OCI-LY3 (cell line): ENCODE measurements around the gene IL1R1.

ENCODE experiments used
- H2AFZ ChIP-seq: fragments of 200-600, 300-600 bp; shearing (Covaris generic); 2 replicates; pipeline ENCODE4 v1.6.0; 2014; ENCODE audit warnings: antibody characterized with exemption, low read depth, low read length
- H3K27ac ChIP-seq: fragments of 200-600, 300-600 bp; sonication (generic); 2 replicates; pipeline ENCODE4 v1.5.1; 2014; ENCODE audit warnings: mild to moderate bottlenecking, low read length, moderate library complexity, mixed read lengths
- H3K27me3 ChIP-seq: fragments of 200-600, 300-600 bp; sonication (generic); 2 replicates; pipeline ENCODE4 v1.6.1; 2014; ENCODE audit warnings: low read depth, low read length, mixed read lengths
- H3K36me3 ChIP-seq: fragments of 200-600, 300-600 bp; sonication (generic); replicated peaks from 2 replicates; pipeline ENCODE3; 2014; ENCODE audit warnings: low read depth, low read length, mixed read lengths
- H3K4me1 ChIP-seq: fragments of 300-600, 200-600 bp; sonication (generic); 2 replicates; pipeline ENCODE4 v1.6.1; 2014; ENCODE audit warnings: low read length, mixed read lengths
- H3K4me2 ChIP-seq: fragments of 200-600, 300-600 bp; sonication (generic); 2 replicates; pipeline ENCODE4 v1.6.1; 2014; ENCODE audit warnings: low read length, mixed read lengths
- H3K4me3 ChIP-seq: fragments of 300-600, 200-600 bp; sonication (generic); 2 replicates; pipeline ENCODE4 v1.5.1; 2014; ENCODE audit warnings: antibody characterized with exemption, mild to moderate bottlenecking, low read length, moderate library complexity
- H3K79me2 ChIP-seq: fragments of 300-600, 200-600 bp; shearing (Covaris generic); 2 replicates; pipeline ENCODE4 v1.6.1; 2014; ENCODE audit warnings: mild to moderate bottlenecking, low read length, mixed read lengths
- H3K9ac ChIP-seq: fragments of 300-600, 200-600 bp; shearing (Covaris generic); 2 replicates; pipeline ENCODE4 v1.6.0; 2014; ENCODE audit warnings: mild to moderate bottlenecking, low read length, moderate library complexity
- H3K9me3 ChIP-seq: fragments of 200-600, 300-600 bp; shearing (Covaris generic); 2 replicates; pipeline ENCODE4 v1.6.1; 2014; ENCODE audit warnings: low read length, mixed read lengths; ENCODE audit not compliant: insufficient read depth
- H4K20me1 ChIP-seq: fragments of 200-600, 300-600 bp; sonication (generic); 2 replicates; pipeline ENCODE4 v1.6.1; 2016; ENCODE audit warnings: low read length, mixed read lengths; ENCODE audit not compliant: insufficient read depth
- CTCF ChIP-seq: fragments of 200-600, 300-600 bp; sonication (generic); IDR thresholded peaks from 2 replicates; pipeline ENCODE4 v1.5.1; 2014; ENCODE audit warnings: antibody characterized with exemption, low read length, low read depth
- EZH2phosphoT487 ChIP-seq: fragments of 200-600 bp; shearing (Covaris generic); IDR thresholded peaks from 2 replicates; pipeline ENCODE4 v1.6.1; 2018; ENCODE audit warnings: antibody characterized with exemption, mixed run types, low read depth

Gene IL1R1

GRCh38 chr2:102116630-102117471, 25.7 kb upstream of the IL1R1 start:
- no peak overlapping the region for H3K4me3 ChIP-seq
- no peaks in the 10 kb centered on the region for H3K79me2 ChIP-seq
- no peaks in the 10 kb centered on the region for H3K36me3 ChIP-seq
- H3K27me3 ChIP-seq: no peaks in the 10 kb centered on the region
- no peaks in the 10 kb centered on the region for H4K20me1 ChIP-seq
- TF ChIP-seq EZH2phosphoT487: no peak
- no peak for TF ChIP-seq CTCF
- no peak overlapping the region for H2AFZ ChIP-seq
- no peak overlapping the region for H3K27ac ChIP-seq
- H3K9ac ChIP-seq: no peak overlapping the region
- peaks cover 46% of the 10 kb centered on the region for H3K4me1 ChIP-seq
- no peaks in the 10 kb centered on the region for H3K9me3 ChIP-seq
- H3K4me2 ChIP-seq: no peak overlapping the region

- Histone ChIP-seq H3K36me3 (no peaks in the 10 kb centered on the region), H3K27me3 (no peaks in the 10 kb centered on the region), H3K4me2 (no peak overlapping the region), H3K4me3 (no peak overlapping the region), H4K20me1 (no peaks in the 10 kb centered on the region), H3K4me1 (peaks cover 46% of the 10 kb centered on the region), H3K9me3 (no peaks in the 10 kb centered on the region), H3K27ac (no peak overlapping the region), H2AFZ (no peak overlapping the region), H3K79me2 (no peaks in the 10 kb centered on the region), H3K9ac (no peak overlapping the region)
- no peak for TF ChIP-seq EZH2phosphoT487
- no peak for TF ChIP-seq CTCF
These were observed 25.1 kb upstream of the IL1R1 start for GRCh38 chr2:102117472-102117858.

GRCh38 chr2:102119255-102119654, 23.3 kb upstream of the IL1R1 start:
- TF ChIP-seq CTCF (no peak), EZH2phosphoT487 (no peak)
- Histone ChIP-seq H3K27ac (no peak overlapping the region), H3K9me3 (no peaks in the 10 kb centered on the region), H4K20me1 (no peaks in the 10 kb centered on the region), H3K27me3 (no peaks in the 10 kb centered on the region), H3K4me3 (no peak overlapping the region), H3K9ac (no peak overlapping the region), H3K36me3 (no peaks in the 10 kb centered on the region), H2AFZ (no peak overlapping the region), H3K4me1 (peaks cover 28% of the 10 kb centered on the region), H3K79me2 (no peaks in the 10 kb centered on the region), H3K4me2 (no peak overlapping the region)

GRCh38 chr2:102120261-102120660, 22.3 kb upstream of the IL1R1 start:
- Histone ChIP-seq H3K79me2 (no peaks in the 10 kb centered on the region), H3K36me3 (no peaks in the 10 kb centered on the region), H3K4me3 (no peak overlapping the region), H4K20me1 (no peaks in the 10 kb centered on the region), H3K4me1 (peaks cover 18% of the 10 kb centered on the region), H3K9me3 (no peaks in the 10 kb centered on the region), H3K9ac (no peak overlapping the region), H3K27ac (no peak overlapping the region), H2AFZ (no peak overlapping the region), H3K4me2 (no peak overlapping the region), H3K27me3 (no peaks in the 10 kb centered on the region)
- TF ChIP-seq CTCF (no peak), EZH2phosphoT487 (no peak)
